IPS DF 19.7 (cell line): Measurements from ENCODE around the gene CAV1.

Experiments used
- DNase-seq: peaks from one replicate; pipeline ENCODE4 v3.0.0-alpha.2; 2013; ENCODE audit warnings: low read depth, low spot score

Gene CAV1

DNA sequence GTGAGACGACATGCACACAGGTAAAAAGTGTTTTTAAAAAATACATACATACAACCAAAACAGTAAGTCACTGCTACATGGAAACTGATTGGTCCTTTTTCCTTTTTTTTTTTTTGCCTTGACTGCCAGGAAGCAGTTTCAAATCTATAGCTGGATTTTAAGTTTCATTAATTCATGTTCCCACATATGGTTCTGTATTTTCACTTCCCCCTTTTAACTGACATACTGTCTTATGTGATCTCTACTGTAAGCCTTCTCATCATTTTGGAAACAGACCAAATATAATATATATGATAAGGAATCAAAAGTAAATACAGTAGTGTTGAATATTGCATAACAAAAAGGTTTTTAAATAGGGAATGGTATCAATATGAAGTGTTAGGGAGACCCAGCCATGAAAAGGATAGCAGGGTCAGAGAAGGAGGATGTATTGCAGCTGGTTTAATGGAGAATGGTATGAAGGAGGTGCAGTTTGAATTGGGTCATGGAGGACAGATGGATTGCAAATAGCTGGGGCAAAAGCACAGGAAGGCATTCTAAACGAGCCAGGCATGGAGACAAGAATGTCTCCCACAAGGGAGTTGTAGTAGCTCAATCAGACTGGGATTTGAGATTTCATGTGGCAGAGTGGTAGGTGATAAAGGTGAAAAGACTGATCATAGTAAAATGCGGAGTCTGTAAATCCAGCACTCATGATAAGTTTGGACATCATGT lies 5.4 kb downstream of the CAV1 start:
- DNase-seq, result no peak

DNA sequence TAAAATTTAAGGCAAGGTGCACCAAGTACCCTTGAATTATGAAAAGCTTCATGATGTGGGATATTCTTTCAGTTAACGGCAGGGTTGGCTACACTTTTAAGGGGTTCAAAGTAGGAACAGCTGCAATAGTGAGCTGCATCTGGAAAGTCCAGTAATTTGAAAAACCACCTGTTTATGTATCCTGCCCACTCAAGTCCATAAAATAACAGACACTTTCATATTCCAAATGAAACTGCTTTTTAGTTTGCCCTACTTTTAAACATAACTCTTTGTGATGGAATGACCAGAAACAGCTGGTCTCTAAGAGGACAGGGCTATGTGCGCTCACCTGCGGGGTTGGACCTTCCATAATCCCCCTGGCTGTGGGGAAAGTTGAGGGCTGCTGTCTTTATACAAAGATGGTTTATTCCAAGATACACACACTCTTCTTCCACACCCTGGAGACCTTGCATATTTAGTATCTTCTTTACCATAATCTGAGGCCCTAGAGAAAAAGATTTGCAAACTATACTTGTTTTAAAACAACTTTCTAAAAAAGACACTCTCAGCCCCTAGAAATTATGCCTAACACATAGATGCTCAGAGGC lies 7.4 kb downstream of the CAV1 start:
- no peak for DNase-seq

DNA sequence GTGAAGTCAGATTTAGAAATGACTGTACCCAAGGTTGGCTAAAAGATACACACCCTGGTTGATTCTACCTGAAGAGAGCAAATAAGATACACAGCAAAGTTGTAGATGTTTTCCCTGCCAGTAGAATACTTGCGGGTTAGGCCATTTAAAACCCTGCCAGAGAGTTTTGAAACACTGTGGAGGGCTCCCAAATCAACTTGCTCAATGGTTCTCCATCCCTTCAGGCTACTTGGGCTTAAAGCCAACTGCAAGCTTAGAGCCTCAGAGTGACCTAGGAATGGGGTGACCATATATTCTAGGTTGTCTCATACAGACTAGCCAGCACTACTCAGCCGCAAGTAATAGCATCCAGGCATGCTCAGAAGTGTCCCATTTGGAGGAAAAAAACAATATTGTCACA lies 10.0 kb downstream of the CAV1 start:
- DNase-seq, result no peak

DNA sequence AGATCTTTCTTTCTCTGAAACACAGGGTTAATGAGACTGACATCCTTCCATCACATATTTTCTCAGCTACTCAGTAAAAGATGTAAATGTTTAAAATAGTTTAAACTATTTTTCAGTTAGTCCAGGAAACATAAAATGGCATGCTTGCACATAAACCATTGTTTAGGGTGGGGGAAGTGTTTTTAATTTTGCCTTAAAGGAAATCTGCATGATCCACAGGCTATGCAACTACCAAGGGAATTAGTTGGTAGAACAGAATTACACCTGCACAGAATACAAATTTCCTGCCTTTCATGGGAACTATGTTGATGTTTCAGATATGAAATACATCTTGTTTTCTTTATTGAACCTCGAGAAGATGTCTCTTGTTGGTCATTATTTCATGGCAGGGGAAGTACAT lies 10.6 kb downstream of the CAV1 start:
- DNase-seq, result no peak

DNA sequence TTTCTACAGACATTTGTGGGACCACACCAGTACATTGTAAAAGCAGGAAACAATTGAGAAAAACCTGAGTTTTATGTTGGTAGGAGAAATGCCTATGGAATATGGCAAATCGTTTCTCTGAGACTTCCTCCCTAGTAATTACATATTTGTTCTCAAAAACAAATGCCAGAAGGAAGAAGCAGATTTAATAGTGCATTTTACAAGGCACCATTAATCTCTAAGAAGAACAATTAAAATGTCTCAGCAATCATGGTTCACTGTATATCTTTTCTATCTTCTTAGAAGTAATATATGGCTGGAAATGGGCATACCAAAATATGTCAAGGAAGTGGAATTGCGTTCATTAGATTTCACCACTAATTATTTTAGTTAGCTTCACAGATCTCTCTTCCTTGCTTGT lies 13.3 kb downstream of the CAV1 start:
- no peak for DNase-seq

DNA sequence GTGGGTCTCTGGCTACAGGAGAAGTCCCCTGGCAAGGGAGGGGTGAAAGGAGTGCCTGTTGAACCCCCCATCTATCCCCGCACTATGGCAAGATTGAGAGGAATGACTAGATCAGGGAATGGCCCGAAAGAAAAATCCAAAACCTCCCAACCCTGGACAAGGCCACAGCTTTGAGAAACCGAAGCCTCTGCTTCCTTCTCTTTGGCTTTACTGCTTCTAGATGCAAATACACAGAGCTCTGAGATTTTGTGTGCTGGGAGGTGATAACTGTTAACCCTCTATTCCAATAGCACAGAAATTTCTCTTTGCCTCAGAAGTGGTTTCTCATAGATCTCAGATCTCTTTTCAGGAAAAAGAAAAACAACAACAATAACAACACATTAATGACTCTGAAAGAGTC lies 15.0 kb downstream of the CAV1 start:
- DNase-seq, result no peak

DNA sequence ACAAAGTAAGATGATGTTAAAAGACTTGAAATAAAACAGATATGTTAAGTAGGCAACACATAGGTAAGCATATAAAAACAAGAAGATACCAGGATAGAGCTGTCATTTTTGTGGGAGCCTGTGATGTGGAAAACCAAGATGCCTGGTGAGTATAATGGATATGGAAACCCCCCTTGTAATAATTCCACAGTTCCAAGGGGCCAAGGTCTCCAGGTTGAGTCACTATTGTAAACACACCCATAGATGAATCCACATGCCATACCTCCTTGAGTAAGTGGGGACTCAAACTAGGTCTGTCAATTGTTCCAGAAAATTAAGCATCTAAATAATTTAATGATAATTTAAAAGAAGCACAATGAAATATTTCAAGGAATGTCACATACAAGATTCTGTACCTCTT lies 15.9 kb downstream of the CAV1 start:
- DNase-seq, result no peak

DNA sequence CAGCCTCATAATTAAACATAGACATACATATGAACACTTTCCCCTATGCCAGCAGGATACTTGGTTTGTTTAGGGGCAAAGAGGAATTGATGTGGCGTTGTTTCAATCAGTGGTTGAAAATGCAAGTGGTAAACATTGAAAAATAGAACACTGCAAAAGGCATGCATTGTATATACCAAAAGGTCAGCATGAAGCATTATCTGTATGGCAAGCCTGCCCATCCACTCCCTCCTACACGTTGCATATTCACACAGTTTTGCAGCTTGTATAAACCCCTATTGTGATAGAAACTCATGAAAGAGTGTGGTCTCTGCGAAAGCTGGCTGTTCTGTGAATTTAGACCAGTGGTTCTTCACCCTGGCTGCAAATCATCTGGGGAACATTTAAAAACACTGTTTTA lies 17.1 kb downstream of the CAV1 start:
- no peak for DNase-seq

DNA sequence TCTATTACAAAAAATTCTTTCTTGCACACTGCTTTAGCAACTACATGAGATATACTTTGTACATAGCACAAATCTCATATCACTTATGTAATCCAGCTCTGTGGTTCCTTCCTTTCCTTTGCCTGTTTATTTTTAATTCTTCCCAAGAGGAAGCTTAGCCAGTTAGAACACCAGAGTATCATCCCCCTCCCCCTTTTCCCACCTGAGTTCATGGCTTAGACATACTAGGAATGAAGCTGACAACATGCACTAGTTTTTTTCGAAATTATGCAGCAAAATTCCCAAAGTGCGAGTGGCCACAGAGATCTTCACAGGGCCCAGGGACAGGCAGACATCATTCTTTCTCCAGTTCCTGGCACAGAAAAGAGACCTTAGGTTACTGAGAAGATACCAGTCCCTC lies 17.8 kb downstream of the CAV1 start:
- DNase-seq, result no peak

DNA sequence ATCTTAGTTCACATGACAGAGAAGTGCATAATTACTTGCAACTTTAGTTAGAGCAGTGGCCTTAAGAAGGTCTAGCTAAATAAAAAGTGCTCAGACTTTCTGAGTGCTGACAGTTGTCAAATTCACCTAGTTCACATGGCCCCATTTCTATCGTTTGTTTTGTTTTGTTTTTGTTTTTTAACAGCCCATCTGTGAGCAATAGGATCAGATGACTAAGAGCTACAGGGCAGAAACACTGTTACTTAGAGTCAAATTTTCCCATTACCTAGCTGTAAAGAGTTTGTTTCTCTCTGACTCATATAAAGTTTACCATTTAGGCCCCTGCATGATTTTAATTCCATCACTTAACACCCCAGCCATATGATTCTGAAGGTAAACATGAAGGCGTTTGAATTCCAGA lies 18.8 kb downstream of the CAV1 start:
- no peak for DNase-seq

DNA sequence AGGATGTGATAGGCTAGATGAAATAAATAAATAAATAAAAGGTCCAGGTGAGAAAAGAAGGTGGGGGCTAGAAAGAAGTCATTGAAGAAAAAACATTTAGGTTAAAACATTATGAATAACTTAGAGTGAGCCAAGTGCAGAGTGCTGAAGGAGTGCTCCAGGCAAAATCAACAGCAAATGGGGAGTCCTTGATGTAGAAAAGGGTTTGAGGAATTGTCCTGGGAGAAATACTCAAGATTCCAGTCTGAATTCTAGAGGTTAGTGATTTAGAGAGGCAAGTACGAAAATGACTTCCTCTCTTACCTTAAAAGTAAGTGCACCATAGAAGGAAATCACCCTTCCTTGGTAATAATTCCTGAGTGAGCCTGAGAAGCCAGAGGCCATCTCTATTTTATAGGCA lies 19.7 kb downstream of the CAV1 start:
- no peak for DNase-seq

DNA sequence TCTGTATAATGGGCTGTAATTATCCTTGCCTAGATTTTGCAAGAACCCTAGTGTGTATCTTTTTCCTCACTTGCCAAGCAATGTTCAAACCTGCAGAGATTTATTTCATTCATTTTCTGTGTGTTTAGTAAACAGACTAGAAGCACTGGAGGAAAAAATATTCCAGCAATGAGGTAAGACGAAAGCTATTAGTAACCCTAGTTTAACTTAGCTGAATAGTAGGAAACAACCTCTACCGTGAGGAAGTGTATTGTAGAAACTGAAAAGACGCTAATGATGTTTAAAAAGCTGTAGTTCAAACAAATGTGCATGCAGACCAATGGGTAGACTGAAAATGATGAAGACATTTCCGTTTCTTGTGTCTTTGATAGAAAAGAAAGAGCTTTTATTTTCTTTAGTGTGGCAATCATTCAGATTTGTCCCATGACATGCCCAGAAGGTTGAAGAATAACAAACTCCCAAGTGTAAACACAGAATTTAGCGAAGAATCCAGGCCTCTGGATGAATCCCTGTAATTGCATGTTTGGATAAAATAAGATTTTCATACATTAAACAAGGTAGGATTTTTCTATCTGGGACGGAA lies 20.7 kb downstream of the CAV1 start:
- DNase-seq, result no peak

DNA sequence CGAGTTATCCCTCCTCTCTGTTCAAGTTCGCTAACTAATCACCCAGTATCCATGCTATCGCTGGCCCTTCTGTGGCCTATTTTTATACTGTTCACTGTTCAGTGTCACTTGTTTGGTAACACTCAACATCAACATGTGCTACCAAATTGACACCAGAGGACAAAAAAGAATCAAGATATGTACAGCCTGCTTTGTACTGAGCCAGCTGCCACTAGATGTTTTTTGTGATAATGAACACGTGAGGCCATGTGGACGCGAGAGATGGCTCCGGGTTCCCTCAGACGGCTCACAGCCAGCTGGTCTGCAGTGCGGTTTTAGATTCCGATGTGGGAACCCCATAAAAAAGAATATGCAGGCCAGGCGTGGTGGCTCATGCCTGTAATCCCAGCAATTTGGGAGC lies 21.2 kb downstream of the CAV1 start:
- DNase-seq, result no peak

DNA sequence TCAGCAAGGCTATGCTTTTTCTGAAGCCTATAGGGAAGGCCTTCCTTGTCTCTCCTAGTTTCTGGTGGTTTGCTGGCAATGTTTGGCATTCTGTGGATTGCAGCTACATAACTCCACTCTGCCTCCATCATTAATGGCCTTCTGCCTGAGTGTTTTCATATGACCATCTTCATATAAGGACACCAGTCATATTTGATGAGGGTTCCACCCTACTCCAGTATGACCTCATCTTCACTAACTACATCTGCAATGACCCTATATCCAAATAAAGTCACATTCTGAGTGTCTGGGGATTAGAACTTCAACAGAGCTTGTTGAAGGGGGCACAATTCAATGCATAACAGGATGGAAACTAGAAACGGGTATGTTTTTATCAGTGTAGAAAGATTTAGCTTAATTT lies 22.1 kb downstream of the CAV1 start:
- no peak for DNase-seq

DNA sequence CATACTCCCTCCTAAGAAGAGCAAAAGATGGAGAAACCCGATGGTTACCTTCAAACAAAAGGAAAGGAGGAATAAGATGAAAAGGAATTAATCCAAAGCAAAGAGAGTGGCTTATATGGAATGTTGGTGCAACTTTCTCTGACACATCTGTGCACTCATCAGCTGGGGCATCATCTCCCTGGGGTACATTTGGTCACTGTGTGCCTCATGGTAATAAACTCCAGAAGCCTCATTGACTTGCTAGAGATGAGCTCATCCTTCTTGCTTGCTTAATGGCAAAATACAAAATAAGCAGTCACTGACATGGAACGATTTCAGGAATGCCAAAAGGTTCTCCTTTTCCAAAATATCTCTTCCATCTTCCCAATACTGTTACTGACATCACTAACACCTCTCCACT lies 22.5 kb downstream of the CAV1 start:
- no peak for DNase-seq

DNA sequence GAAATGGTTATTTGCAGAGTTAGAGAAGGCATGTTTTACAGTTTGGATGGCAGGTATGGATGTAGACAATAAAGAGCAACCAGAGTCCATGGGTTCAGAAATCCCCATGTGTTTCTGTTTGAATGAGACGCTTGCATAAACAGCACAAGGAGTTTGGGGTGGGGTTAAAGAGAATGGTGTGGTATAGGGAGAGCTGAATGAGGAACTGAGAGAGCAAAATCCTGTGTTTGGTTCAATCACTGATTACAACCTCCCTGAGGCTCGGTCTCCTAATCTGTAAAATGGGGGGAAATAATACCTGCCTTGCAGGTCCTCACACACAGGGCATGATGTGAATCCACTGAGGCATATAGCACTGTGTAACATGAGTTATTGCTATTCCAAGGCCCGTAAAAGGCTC lies 23.7 kb downstream of the CAV1 start:
- DNase-seq, result no peak

DNA sequence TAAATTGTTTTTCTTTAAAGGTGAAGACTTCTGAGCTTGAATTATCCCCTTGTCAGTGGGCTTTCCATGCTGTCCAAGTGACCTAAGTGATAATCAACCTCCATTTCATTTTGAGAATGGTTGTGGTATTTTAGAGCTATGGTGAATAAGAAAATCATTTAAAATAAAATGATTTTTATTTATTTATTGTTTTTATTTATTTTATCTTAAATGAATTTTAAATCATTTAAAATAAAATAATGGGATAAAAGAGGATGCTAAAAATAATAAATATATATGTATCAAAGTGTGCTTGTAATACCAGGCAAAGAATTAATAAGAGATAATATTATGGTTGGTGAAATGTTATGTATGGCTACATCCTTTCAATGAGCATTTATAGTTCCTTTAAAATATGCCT lies 24.5 kb downstream of the CAV1 start:
- no peak for DNase-seq

DNA sequence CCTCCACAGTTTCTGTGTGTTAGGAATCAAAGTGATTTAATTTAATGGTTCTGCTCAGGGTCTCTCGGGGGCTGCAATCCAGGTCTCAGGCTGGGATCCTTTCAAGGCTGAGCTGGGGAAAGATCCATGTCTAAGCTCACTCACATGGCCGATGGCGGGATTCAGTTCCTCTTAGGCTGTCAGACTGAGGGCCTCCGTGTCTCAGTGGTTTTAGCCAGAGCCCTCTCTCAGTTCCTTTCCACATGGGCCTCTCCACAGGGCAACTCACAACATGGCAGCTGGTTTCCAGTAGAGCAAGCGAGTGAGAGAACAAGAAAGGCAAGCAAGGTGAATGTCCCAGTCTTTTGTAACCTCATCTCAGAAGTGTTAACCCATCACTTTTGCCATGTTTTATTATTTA lies 26.9 kb downstream of the CAV1 start:
- no peak for DNase-seq

DNA sequence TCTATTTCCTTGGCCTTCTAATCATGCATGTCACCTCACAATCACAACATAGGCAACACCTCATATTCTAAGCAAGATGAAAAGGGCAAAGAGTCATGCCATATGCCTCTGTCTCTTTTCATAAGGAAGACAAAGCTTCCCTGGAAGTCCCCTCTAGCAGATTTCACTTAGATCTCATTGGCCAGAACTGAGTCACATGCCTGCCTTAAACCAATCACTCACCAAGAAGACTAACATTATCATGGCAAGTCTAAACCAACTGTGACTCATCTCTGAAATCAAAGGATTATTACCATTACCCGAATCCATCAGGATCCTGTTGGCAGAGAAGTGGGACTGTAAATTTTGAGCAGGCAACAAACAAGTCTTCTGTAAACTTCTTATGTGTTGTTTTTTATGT lies 27.8 kb downstream of the CAV1 start:
- no peak for DNase-seq

DNA sequence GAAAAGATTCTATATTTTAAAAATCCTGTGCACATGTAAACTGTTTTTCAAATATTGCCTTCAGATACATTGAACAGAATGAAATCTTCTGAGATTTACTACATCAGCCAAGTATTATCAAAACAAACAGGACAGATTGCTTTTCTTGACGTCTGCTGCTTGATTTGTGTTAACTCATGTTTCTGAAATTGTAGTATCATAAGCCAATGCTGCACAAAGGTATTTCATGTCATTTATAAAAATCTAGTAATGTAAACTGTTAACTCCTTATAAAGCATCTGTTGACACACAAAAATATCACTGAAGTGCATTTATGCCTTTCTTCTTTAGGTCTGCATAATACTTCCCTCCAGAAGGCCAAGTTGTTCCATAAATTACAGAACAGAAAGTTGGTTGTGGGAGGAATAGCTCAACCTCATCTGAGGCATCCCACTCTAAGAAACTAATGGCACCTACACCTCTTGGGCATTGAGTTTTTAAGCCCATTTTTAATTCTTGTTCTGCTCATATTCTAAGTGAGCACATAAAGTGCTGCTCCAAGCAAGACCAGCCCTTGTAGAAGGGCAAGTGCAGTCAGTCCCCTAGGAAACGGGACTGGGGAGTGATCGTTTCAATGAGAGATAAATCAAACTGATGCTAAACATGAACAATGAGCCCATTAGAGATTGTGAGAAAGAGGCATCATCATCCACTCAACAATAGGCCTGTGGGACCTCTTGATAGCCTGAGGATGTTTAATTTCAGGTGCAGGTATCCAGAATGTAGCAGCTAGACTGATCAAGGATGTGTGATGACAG lies 28.5 kb downstream of the CAV1 start:
- DNase-seq, result no peak

DNA sequence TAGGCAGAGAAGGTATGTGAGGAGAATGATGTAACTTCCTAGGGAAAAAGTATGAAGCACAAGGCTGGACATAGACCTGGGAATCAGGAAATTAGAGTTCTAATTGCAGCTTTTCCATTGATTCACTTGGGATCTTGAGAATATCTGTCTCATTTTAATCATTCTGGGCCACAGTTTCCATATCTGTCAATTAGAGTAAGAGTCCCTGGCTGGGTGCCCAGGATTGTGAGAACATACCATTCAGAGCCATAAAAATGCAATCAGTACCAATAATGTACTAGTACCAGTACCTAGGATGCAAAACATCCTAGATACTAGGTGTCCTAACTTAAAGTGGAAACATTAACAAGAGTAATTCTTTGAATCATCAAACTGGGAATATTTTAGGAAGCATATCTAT lies 29.6 kb downstream of the CAV1 start:
- DNase-seq, result no peak

DNA sequence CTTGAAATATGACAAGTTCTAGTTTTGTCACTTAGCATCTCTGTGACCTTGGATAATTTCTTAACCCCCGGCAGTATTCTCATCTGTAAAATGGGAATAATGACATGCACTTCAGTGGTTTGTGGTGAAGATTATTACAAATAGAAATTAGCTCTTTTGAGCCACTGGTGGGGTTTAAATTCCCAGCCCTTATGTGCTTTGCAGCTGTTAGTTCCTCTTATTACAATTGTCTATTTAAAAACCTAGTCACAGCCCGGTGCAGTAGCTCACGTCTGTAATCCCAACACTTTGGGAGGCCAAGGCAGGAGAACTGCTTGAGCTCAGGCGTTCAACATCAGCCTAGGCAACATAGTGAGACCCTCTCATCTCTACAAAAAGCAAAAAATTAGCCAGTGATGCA lies 30.1 kb downstream of the CAV1 start:
- no peak for DNase-seq

DNA sequence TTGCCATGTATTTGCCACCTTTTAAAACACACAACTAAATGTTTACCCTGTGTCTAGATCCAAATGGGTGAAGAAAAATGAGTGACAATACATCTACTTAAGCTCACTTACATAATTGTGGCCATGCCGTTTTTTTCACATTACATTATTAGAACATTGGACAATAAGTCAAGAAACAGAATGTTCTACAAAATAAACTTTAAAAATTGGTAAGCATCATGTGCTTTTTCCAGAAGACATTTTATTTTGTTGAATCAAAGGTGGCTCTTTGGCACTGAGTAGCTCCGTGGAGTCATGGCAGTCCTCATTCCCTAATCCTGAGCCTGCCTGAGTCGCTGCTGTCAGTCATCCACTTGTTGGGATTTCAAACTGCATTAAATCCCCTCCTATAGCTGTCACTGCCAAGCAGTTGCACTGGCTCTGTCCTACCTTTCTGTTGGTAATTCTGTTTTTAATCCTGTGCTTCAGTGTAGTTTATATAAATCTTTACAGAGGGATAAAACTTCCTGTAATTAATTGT lies 32.3 kb downstream of the CAV1 start:
- no peak for DNase-seq
